HG03457 (cell line): ENCODE data around the gene SUPT3H.

ENCODE experiments used
- ATAC-seq: cut with Tn5 transposase; IDR thresholded peaks from one replicate; pipeline ENCODE4 v1.9.1; 2021; ENCODE audit warnings: moderate number of reproducible peaks; ENCODE audit not compliant: unreplicated experiment

Gene SUPT3H

DNA sequence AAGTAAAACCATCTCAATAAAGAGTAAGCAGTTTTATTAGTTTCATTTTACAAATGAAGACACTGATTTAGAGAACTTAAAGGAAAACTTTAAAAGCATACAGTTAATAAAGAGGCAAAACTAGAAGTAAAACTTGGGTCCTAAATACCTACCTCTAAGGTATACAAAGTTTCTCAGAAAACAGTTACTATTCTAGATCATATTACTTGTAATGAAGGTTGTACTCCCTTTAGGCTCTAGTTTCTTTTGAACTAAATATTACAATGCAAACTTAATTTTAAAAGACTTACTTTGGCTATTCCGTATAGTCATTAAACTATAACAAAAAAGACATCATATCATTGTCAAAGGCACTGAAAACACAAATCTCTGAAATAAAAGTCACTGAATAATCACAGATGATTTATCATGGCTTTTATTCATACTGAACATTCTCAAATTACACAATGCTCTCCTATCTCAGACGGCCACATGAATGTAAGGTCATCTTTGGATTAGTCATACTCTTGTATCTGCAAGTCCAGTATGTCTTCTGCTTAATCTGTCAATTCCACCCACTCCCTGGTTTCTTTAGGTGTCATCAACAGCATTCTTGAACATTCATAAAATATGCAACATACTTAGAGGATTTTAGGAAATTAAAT lies 411.2 kb downstream of the SUPT3H start:
- ATAC-seq, result no peak

DNA sequence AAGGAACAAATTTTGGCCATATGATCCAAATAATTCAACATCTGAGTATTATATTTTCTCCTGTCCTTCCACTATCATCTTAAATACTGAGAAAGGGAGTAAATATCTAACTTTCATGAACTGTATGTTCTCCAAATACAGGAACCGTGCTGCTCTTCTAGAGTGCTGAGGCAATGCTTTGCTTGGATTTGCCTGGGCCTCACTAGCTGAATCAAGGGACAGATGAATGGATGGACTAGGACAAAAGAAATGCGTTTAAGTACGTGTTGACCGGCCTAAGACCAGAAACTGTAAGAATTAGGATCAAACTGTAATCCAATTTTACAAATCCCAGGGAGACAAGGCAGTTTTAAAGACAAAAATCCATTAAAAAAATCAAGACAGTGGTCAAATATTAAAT lies 412.0 kb downstream of the SUPT3H start:
- no peak for ATAC-seq

DNA sequence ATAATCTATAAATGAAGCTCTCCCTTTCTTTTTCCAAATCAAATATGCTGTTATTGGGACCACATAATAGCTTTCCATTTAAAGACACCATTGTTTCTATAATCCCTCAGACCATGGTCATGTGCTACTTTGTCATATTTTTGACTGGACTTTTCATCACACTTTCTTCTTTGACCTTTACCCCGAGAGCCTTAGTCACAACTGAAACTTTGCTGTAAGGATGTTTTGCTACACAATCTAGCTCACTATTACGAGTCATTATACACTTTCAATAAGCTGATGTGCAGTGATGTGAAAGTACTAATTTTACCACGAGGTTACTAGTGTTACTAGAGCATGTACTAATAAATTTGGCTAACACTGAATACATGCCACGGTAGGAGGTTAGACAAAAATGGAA lies 416.8 kb downstream of the SUPT3H start:
- ATAC-seq, result no peak

DNA sequence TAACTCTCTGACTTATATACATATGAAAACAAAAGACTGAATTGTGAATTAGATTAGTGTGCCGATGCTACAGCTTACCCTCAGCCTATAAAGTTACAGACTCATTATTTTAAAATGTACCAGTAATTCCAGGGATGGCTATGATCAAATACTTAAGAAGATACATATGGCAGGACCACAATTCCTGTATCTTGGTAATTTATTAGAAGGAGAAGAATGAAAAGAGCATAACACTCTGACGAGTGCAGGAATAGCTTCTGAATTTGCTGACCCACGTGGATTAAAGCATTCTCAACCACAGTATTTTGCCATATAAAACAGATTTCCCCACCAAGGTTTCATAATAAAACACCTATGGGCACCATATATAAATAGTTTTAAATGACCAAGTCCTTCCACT lies 418.1 kb downstream of the SUPT3H start:
- no peak for ATAC-seq

DNA sequence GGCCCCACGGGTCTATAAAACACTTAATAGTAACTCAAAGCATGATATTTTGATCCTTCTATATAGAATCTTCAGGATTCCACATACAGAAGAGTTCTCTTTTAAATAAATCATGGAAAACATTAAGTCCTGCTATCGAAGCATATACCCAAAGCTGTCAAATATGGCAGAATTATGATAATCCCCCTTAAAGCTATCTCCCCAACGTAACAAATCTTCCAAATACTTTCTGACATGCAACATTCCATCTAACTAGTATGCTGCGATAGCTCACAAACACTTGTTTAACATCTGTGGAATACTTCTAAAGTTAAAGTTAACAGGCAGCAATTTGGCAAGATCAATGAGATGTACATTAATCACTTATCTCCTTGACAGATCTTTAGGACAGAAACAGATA lies 420.6 kb downstream of the SUPT3H start:
- ATAC-seq, result no peak

DNA sequence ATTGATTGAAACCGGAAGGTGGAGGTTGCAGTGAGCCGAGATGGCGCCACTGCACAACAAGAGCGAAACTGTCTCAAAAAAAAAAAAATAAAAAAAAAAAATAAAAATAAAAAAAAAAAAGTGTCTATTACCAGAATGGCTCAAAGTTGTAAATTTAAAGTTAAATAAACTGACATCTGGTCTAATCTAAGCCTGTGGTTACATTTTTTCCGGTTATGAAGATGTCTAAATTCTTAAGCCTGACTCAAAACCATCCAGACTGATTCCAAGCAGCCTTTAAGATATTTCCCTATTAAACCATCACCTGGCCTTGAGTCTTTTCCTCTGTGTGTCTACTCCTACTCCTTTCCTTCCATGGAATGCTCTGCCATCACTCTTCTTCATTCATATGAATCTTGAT lies 421.3 kb downstream of the SUPT3H start:
- no peak for ATAC-seq

DNA sequence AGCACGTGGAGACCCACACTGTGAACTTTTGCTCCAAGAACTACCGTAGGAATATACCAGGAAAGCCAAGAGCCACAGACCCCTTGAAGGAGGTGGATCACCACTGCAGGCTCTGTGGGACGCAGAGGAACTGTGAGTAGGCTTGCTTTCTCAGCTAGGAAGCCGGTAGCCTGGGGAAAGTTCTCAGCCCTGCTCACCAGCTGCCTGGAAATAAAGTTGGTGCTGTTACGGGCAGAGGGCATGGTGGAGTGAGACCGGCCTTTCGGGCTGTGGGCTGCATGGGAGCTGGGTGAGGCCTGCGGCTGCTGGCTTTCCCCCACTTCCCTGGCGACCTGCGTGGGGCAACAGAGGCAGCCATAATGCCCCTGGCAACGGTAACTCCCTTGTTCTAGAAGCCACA lies 422.6 kb downstream of the SUPT3H start:
- ATAC-seq, result no peak

DNA sequence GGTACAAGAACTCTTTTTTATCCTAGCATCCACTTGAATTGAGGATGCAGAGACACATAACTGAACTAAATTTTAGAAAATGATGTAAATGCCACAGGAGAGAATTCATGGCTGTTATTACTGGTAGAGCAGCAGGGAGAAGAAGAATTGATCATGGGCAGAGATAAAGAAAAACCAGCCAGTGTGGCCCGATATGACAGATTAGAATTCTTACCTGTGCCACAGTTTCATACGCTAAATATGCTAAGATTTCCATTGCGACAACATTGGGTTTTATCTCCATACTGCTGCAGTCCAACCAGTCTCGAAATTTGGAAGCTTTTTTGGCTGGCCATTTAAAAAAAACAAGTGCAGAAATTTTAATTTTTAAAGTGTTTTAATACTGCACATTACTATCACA lies 423.5 kb downstream of the SUPT3H start:
- no peak for ATAC-seq

DNA sequence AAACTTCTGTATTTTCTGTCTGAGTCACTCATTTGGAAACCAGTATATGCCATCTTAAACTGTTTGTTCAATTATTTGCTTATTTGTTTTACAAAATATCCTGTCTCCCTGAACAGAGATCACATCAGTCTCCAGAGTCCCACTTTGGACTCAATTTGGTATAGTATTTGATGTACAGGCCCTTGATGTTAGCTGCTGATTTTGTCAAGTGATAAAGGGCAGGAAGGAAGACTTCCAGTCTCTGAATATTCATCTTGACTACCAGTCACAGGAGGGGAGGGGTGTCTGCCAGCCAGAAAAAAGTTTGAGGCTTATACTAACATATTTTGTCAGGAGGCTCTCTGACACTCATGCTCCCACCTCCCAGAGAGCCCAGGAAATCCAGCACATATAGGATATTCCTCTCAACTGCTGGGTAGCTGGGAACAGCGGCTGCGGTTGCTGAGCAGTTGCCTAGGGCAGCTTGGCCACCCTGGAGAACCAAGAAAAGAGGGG lies 426.4 kb downstream of the SUPT3H start:
- ATAC-seq, result no peak

DNA sequence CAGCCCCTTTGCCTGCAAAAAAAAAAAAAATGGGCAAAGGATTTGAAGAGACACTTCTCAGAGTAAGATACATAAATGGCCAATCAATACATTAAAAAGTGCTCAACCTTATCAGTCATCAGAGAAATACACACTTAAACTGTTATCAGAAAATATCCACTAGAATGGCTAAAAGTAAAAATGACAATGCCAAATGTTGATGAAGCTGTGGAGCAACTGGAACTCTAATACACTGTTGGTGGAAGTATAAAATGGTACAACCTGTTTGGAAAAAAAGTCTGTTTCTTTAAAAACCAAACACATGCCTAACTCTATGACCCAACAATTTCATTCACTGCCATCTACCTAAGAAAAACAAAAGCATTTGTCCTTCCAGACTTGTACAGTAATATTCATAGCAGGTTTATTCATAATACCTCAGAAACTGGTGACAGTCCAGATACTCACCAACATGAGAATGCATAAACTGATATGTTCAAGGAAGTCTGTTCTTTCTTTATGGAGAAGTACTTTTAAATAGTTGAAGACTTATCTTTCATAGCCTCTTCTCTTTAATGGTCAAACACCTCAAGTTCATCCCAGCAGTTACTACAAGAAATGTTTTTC lies 428.0 kb downstream of the SUPT3H start:
- ATAC-seq, result no peak

DNA sequence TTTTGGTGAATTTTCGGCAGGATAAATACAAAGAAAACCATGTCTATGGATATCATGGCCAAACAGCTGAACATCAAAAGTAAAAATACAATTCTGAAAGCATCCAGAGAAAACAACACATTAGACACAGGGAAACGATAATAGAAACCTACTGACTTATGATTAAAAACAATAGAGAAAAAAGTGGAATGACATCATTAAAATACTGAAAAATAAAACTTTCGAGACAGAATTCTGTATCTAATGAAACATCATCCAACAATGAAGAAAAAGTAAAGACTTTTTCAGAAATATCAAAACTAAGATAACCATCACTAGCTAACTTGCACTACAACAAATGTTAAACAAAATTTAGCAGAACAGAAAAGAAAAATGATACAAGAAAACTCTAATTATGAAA lies 434.2 kb downstream of the SUPT3H start:
- no peak for ATAC-seq

DNA sequence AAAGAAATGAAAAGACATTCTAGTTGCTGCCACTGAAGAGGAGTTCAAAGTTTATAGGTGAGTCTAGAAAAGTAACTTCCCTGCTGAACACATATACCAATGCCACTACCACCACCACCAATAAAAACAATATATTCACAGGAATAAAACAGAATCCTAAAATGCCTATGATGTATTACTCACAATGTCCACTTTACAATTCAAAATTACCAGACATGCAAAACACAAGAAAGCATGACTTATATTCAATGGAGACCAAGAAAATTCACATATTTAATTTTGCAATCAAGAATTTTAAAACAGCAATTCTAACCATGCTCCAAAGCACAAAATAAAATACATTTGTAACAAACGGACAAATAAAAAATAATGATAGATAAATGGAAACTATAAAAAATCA lies 434.9 kb downstream of the SUPT3H start:
- ATAC-seq, result no peak

DNA sequence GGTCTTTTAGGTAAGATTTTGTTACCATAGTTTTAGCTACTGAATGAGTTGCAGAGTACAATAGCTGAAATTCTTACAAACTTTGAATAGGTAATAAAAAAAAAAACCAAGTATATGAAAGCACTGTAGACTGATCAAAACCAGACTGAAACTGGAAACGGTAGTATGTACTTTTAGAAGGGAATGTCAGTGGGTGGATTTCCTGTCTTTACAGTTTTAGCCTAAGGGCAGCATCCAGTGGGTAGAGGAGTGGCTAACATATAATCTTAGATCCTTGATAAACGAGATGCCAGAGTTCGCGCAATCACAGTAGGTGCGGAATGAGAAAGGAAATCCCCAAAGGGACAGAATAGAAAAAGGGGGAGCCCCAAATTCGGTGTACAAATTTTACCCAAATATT lies 435.5 kb downstream of the SUPT3H start:
- no peak for ATAC-seq

DNA sequence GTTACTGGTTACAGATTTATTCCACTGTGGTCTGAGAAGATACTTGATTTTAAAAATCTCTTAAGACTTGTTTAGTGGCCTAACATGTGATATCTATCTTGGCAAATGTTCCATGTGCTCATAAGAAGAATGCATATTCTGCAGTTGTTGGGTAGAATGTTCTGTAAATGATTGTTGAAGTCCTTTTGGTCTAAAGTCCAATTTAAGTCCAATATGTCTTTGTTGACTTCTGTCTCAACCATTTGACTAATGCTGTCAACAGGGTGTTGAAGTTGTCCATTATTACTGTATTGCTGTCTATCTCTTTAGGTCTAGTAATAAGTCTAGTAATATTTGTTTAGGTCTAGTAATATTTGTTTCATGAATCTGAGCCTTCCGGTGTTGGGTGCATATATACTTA lies 437.4 kb downstream of the SUPT3H start:
- no peak for ATAC-seq

DNA sequence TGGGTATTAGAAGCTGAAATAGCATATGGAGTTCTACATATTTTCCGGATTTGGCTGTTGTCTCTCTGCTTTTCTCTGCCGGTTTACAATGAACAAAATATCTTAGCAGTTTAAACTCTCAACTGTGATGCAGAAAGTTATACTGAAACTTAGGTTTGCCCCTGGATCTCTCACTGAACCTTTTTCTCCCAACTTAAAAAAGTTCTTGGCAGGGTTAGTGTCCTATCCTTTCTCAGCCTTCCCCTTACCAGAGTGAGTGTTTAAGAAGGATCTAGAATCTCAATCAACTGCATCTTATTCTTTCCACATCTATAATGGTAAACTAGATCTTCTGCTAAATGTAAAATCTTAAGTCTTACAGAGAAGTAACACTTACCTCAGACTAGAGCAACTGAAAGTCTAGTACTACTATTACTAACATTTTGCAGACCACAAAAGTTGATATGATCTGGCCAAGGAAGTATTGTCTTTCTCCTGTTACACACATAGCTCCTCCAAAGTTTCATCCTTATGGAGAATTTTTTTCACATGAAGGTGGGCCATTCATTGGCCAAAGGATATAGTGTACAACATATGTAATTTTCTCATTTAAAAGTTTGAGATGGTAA lies 441.9 kb downstream of the SUPT3H start:
- no peak for ATAC-seq

DNA sequence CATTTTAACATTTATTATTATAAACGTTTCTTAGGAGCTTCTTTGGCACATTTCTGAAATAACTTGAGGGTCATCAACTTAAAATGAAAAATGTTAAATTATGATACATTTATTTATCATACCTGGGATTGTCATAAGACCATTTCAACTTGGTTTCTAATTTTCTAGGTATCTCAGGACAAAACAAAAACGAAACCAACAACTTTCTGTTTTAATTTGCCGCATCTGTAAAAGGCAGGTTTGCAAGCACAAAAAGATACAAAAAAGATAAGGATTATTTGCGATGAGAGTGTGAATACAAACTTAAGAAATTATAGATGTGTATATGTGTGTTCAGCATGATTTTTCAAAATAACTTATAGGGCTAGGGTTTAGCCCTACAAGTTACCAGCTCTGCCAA lies 444.6 kb downstream of the SUPT3H start:
- ATAC-seq, result no peak

DNA sequence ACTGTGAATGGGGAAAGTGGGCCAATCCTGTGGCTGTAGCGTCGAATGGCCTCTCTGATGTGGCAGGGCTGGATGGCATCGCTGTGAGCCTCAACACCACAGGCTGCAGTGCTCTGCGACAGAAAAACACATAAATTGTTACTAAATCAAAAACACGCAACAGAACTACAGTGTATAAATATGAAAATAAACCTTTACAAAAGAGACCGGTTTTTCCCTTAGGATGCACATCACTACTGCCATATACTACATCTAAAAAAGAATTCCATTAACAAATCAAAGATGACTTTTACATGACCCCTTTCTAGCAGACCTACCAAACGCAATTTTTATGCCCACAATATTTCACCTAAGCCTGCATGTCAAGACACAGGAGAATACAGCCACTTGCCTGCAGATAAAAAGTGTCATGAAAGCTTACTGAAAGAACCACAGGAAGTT lies 445.1 kb downstream of the SUPT3H start:
- ATAC-seq, result no peak

DNA sequence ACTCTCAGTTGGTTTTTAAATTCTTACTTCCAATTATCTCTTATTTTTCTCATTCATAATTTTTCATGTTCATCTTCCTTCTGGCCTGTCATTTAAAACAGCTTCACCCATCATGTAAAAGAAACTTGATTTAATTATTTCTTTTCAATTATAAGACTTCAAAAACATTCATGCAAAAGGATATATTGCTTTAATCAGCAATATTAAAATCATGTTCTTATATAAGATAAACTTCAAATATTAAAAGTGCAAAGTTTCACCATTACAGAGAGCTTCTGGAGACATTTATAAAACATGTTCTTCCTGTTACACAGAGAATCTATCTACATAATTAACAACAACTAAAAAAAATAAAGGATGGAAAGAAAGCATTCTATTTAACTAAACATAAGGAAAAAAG lies 446.3 kb downstream of the SUPT3H start:
- ATAC-seq, result no peak

DNA sequence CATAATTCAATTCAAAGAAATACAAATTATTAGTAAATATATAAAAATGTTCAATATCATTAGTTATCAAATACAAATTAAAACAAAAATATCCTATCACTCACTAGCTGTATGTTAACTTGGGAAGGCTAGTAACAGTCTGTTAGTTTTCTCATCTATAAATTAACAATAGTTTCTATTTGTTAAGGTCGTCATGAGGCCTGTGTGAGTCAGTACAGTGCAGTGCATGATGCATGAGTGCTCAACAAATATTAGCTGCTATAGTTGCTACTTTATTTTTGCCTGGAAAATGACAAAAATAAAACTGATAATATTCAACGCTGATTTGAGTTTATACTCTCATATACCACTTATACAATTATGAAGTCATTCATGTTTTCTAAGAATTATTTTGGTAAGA lies 451.2 kb downstream of the SUPT3H start:
- ATAC-seq, result no peak

DNA sequence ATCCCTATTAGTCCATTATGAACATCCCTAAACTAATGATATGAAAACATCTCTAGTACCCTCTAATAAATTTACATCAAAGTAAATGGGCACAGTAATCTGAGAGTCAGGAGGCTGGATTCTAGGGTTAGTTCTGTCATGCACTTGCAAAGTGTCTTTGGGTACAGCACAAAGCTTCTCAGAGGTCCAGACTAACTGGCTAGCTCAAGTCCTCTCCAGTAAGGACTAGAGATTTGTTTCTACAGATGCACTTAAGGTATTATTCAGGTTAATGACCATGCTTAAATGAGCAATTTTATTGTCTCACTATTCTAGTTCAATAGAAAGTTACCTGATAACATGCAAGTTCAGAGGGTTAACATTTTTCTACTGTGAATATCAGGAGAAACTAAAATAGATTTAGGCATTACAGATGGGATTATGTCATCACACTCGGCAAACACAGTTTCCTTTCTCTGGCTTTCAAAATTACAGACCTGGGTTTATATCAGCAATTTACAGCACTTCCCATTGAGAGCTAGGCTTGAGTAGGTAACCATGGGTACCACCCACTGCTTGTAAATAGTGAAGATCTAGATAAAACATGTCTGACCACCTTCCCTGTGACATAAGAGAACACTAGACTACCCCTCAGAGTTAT lies 452.5 kb downstream of the SUPT3H start:
- ATAC-seq, result no peak

DNA sequence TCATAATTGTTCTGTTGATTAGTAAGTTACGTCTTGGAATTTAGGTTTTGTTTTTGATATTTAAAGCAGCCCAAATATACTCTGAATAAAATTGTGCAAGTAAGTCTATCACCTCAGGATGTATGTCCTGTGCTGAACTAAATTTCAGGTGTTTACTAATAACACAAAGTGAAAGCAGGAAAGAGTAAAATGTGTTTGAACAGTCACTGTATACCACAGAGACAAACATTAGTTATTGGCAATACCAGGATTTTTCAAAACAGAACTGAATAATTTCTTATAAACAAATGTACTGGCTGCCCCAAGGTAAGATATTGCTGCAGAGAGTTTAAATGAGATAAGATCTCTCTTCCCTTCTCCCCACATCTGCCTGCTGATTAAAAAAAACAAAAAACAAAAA lies 454.3 kb downstream of the SUPT3H start:
- ATAC-seq, result no peak

DNA sequence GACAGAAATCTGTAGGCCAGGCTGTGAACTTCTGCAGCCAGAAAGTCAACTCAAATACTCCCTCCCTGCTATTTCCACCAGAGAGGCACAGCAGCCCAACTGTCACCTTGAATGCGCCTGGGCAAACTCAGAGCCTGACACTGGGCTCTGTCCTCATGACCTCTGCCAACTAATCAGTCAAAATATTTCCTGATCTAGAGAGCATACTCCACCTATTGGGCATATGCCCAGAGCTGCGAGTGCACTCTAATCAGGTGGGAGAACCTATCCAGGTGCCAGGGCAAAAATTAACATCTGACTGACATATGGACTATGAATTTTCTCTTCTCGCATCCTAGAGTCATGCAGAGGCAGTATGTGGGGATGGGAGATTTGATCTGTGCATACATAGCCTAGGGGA lies 455.9 kb downstream of the SUPT3H start:
- ATAC-seq, result no peak
